Sigmoid colon (tissue), 4 donors: ENCODE results near the gene TAF13.

Source experiments
- CTCF ChIP-seq, 4 experiments: fragments of 450-650 bp in 3 of 4; fragments of 200-600 bp in 1 of 4; IDR thresholded peaks; one replicate each; pipeline ENCODE4 v1.5.1; 2016 to 2019; ENCODE audit warnings: antibody characterized with exemption in 4 of 4, mild to moderate bottlenecking in 3 of 4, moderate library complexity in 2 of 4
- EP300 ChIP-seq, 4 donors: sonication (generic); formaldehyde crosslinking; IDR thresholded peaks; one replicate each; pipeline ENCODE4 v1.6.1; 2017; ENCODE audit warnings: antibody characterized with exemption in 4 of 4
- POLR2A ChIP-seq, 2 donors: fragments of 450-650 bp; IDR thresholded peaks; one replicate each; pipeline ENCODE4 v1.6.1; 2016; ENCODE audit warnings: antibody characterized with exemption in 2 of 2, mild to moderate bottlenecking in 2 of 2, moderate library complexity in 2 of 2

DNA sequence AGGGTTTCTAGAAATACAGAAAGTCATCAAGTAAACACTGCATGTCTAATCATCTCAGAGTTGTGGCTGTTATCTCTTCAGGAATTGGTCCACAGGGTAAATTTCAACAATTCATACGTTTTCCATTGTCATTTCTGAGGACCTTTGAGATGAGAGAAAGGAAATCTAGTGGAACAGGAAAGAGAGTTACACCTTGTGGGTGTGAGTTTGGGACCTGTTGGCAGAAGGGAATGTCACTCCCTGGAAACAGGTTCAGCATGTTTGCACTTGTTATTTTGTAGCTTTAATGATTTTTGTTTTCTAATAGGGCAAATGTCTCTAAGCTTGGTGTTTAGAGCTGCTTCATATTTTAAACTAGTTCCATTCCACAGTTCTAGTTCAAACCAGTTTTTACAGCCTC is 20.3 kb upstream of the TAF13 start:
- TF ChIP-seq EP300 (IDR thresholded peaks at IDR 0.05) (no peak), POLR2A (IDR thresholded peaks at IDR 0.05) (no peak), CTCF (IDR thresholded peaks at IDR 0.05) (no peak)
